ENCODE data around the gene ZNF555.

GRCh38 chr19:2796659-2797266, 44.5 kb upstream of the ZNF555 start:
- TF ChIP-seq CTCF (IDR thresholded peaks at IDR 0.05) (no peak), POLR2AphosphoS5 (IDR thresholded peaks at IDR 0.05) (no peak)

All from sigmoid colon (tissue), 4 donors.